HepG2 (cell line): ENCODE measurements around the gene VAC14. TPM values are rescaled to one million over a fixed set of nuclear protein-coding genes. Genes with fewer than 3 reads are reported as not detected.
A peak's percentile ranks its signal among the peaks of the same experiment; 100 is the strongest.

Source experiments
- BRD4 ChIP-seq: sonication (generic); formaldehyde crosslinking; IDR thresholded peaks from 2 replicates; pipeline ENCODE4 v1.4.0; 2020; ENCODE audit warnings: missing genetic modification reagents
- GFI1 ChIP-seq: sonication (generic); formaldehyde crosslinking; IDR thresholded peaks from 2 replicates; pipeline ENCODE4 v1.5.0; 2020; ENCODE audit warnings: missing genetic modification reagents, mild to moderate bottlenecking, borderline replicate concordance
- GMEB1 ChIP-seq: sonication (generic); formaldehyde crosslinking; IDR thresholded peaks from 2 replicates; pipeline ENCODE4 v1.5.1; 2020; ENCODE audit warnings: missing genetic modification reagents, mild to moderate bottlenecking, borderline replicate concordance
- HDAC2 ChIP-seq: sonication (generic); formaldehyde crosslinking; IDR thresholded peaks from 2 replicates; pipeline ENCODE4 v1.4.0; 2020; ENCODE audit warnings: missing genetic modification reagents
- MAFF ChIP-seq: IDR thresholded peaks from 2 replicates; pipeline ENCODE4 v1.6.1; 2011; ENCODE audit warnings: low read depth, low read length, improper control_type of control experiment
- MIXL1 ChIP-seq: IDR thresholded peaks from 2 replicates; pipeline ENCODE4 v1.6.1; 2016
- MLXIP ChIP-seq: sonication (generic); formaldehyde crosslinking; IDR thresholded peaks from 2 replicates; pipeline ENCODE4 v1.9.0; 2021; ENCODE audit warnings: missing genetic modification reagents, borderline replicate concordance
- MTA3 ChIP-seq: sonication (generic); formaldehyde crosslinking; IDR thresholded peaks from 2 replicates; pipeline ENCODE4 v1.4.0; 2020; ENCODE audit warnings: missing genetic modification reagents
- MXD4 ChIP-seq: IDR thresholded peaks from 2 replicates; pipeline ENCODE4 v1.6.1; 2016; ENCODE audit warnings: mild to moderate bottlenecking, missing biosample characterization, missing genetic modification reagents
- RXRB ChIP-seq: IDR thresholded peaks from 2 replicates; pipeline ENCODE4 v1.6.1; 2016; ENCODE audit warnings: borderline replicate concordance, missing genetic modification reagents, missing compliant biosample characterization
- TRIM22 ChIP-seq: fragments of 450-650 bp; IDR thresholded peaks from 2 replicates; pipeline ENCODE4 v1.6.1; 2017
- ZBED4 ChIP-seq: sonication (generic); formaldehyde crosslinking; IDR thresholded peaks from 2 replicates; pipeline ENCODE4 v1.4.0; 2020; ENCODE audit warnings: missing genetic modification reagents, borderline replicate concordance
- ZFP1 ChIP-seq: IDR thresholded peaks from 2 replicates; pipeline ENCODE4 v1.6.1; 2016
- ZNF224 ChIP-seq: sonication (generic); formaldehyde crosslinking; IDR thresholded peaks from 2 replicates; pipeline ENCODE4 v1.5.0; 2020; ENCODE audit warnings: mild to moderate bottlenecking, missing genetic modification reagents
- ZNF34 ChIP-seq: sonication (generic); formaldehyde crosslinking; IDR thresholded peaks from 2 replicates; pipeline ENCODE4 v1.4.0; 2020; ENCODE audit warnings: mild to moderate bottlenecking, missing genetic modification reagents, borderline replicate concordance
- ZNF446 ChIP-seq: sonication (generic); formaldehyde crosslinking; IDR thresholded peaks from 2 replicates; pipeline ENCODE4 v1.5.0; 2020; ENCODE audit warnings: mild to moderate bottlenecking, missing genetic modification reagents
- ZNF468 ChIP-seq: sonication (generic); formaldehyde crosslinking; IDR thresholded peaks from 2 replicates; pipeline ENCODE4 v1.8.0; 2022; ENCODE audit warnings: mild to moderate bottlenecking, moderate library complexity, missing genetic modification reagents
- ZNF513 ChIP-seq: sonication (generic); formaldehyde crosslinking; conservative IDR thresholded peaks from 2 replicates; pipeline ENCODE4 v1.5.0; 2020; ENCODE audit warnings: missing genetic modification reagents
- ZNF644 ChIP-seq: IDR thresholded peaks from 2 replicates; pipeline ENCODE4 v1.6.1; 2016; ENCODE audit warnings: low read depth
- polyA plus RNA-seq, 8 experiments: library from polyadenylated mRNA; depleted of rRNA in 3 of 8; stranded (reverse) in 7 of 8; unstranded in 1 of 8; fragments of >200 nt; fragmentation: Illumina TruSeq in 4 of 8; extraction: Trizol in 4 of 8; gene quantifications; 2 replicates each; pipeline versions ENCODE4 v1.2.1 to v1.2.3, GENCODE V29; 2011 to 2016; ENCODE audit warnings: low read depth in 4 of 8, missing spikeins in 1 of 8, mixed read lengths in 1 of 8; ENCODE audit not compliant: insufficient read depth in 1 of 8
- total RNA-seq, 5 experiments: library from RNA; depleted of rRNA; stranded (reverse); fragments of >200 nt; fragmentation: Illumina TruSeq; extraction: Trizol; gene quantifications; 2 replicates each; pipeline ENCODE4 v1.2.3, GENCODE V29; 2016; ENCODE audit warnings: low read depth in 1 of 5

The VAC14 gene
- total and polyA plus RNA-seq, 2 of the 13 experiments (the other 11 are each of a cell fraction or from before 2014, with no cell fraction given): 23.5 to 24.6 TPM

GRCh38 chr16:70656712-70657263 lies 144.2 kb downstream of the VAC14 start (continued):
- TF ChIP-seq GFI1 (CRISPR knock-in tag): no peak; the same call in 1 of the 2 replicates
- TF ChIP-seq ZNF224 (CRISPR knock-in tag): 0 out of 2 replicates have a peak, but pooled peaks have one; percentile 25
- peak; percentile 26; the same call in 1 of the 2 replicates for TF ChIP-seq RXRB (CRISPR knock-in tag)
- TF ChIP-seq TRIM22: no peak
- TF ChIP-seq ZFP1 (CRISPR knock-in tag): no peak
- TF ChIP-seq ZNF513 (CRISPR knock-in tag): no peak
- TF ChIP-seq ZNF468 (CRISPR knock-in tag): peak; percentile 61
- no peak for TF ChIP-seq MIXL1 (CRISPR knock-in tag)
- TF ChIP-seq GMEB1: peak; percentile 44; the same call in 1 of the 2 replicates
- no peak for TF ChIP-seq ZNF34 (CRISPR knock-in tag)
- 0 out of 2 replicates have a peak, but pooled peaks have one; percentile 49 for TF ChIP-seq BRD4
- TF ChIP-seq MAFF: no peak
- no peak; the same call in 1 of the 2 replicates for TF ChIP-seq MXD4 (CRISPR knock-in tag)
- TF ChIP-seq MLXIP: no peak
- TF ChIP-seq ZBED4 (CRISPR knock-in tag): no peak
- no peak for TF ChIP-seq ZNF446 (CRISPR knock-in tag)
- TF ChIP-seq HDAC2 (CRISPR knock-in tag): peak; percentile 73; the same call in 1 of the 2 replicates
- TF ChIP-seq MTA3 (CRISPR knock-in tag): no peak
- TF ChIP-seq ZNF644 (CRISPR knock-in tag): no peak
